ELF-1 (cell line): ENCODE data around the gene RCC2.

ENCODE experiments used
- DNase-seq: peaks from one replicate; pipeline ENCODE4 v3.0.0-alpha.2; 2016; ENCODE audit warnings: low read depth, low spot score

The RCC2 gene

GRCh38 chr1:17442841-17443240 lies 3.4 kb upstream of the RCC2 start:
- no peak for DNase-seq

GRCh38 chr1:17441993-17442357 lies 2.5 kb upstream of the RCC2 start:
- no peak for DNase-seq

GRCh38 chr1:17441265-17441992 lies 2.0 kb upstream of the RCC2 start:
- DNase-seq = no peak

- no peak for DNase-seq
Measured at GRCh38 chr1:17440827-17441168, 1.3 kb upstream of the RCC2 start.

- no peak for DNase-seq
Measured at GRCh38 chr1:17440074-17440826, 773 bp upstream of the RCC2 start.

- DNase-seq = peak; percentile 76
Measured at GRCh38 chr1:17438318-17439249, 893 bp downstream of the RCC2 start.

GRCh38 chr1:17437580-17438317 lies 1.7 kb downstream of the RCC2 start:
- DNase-seq = no peak

GRCh38 chr1:17437260-17437579 lies 2.3 kb downstream of the RCC2 start:
- no peak for DNase-seq

- DNase-seq = no peak
Measured at GRCh38 chr1:17436380-17437174, 2.9 kb downstream of the RCC2 start.

- DNase-seq = peak; percentile 56
Measured at GRCh38 chr1:17434601-17435000, 4.9 kb downstream of the RCC2 start.

GRCh38 chr1:17434016-17434415 lies 5.5 kb downstream of the RCC2 start:
- peak; percentile 75 for DNase-seq

- no peak for DNase-seq
Measured at GRCh38 chr1:17433261-17433660, 6.2 kb downstream of the RCC2 start.

GRCh38 chr1:17432412-17432811 lies 7.1 kb downstream of the RCC2 start:
- no peak for DNase-seq

- DNase-seq = no peak
Measured at GRCh38 chr1:17429183-17429582, 10.3 kb downstream of the RCC2 start.

GRCh38 chr1:17427696-17428660 lies 11.5 kb downstream of the RCC2 start:
- peak; percentile 74 for DNase-seq

- DNase-seq = no peak
Measured at GRCh38 chr1:17425806-17426600, 13.5 kb downstream of the RCC2 start.

- no peak for DNase-seq
Measured at GRCh38 chr1:17423781-17424245, 15.7 kb downstream of the RCC2 start.

GRCh38 chr1:17422461-17422860 lies 17.0 kb downstream of the RCC2 start:
- DNase-seq = no peak
